HepG2 (cell line): ENCODE measurements around the gene CCDC183. TPM values are rescaled to one million over a fixed set of nuclear protein-coding genes. Genes with fewer than 3 reads are reported as not detected.

Source experiments
- AGO2 ChIP-seq: fragments of 200-400 bp; formaldehyde crosslinking; optimal IDR thresholded peaks from 2 replicates; pipeline ENCODE3; 2017; ENCODE audit warnings: mild to moderate bottlenecking, low read depth, low read length, moderate library complexity
- CBX1 ChIP-seq: IDR thresholded peaks from one replicate; pipeline ENCODE4 v1.6.1; 2016; ENCODE audit warnings: antibody characterized with exemption, low read depth
- E2F5 ChIP-seq: sonication (generic); formaldehyde crosslinking; conservative IDR thresholded peaks from 2 replicates; pipeline ENCODE4 v1.4.0; 2020; ENCODE audit warnings: missing genetic modification reagents
- FOXP4 ChIP-seq: sonication (generic); formaldehyde crosslinking; IDR thresholded peaks from 2 replicates; pipeline ENCODE4 v1.4.0; 2020; ENCODE audit warnings: missing genetic modification reagents
- MTERF4 ChIP-seq: sonication (generic); formaldehyde crosslinking; IDR thresholded peaks from 2 replicates; pipeline ENCODE4 v1.8.0; 2023; ENCODE audit warnings: mild to moderate bottlenecking, missing genetic modification reagents
- MXI1 ChIP-seq: IDR thresholded peaks from 3 replicates; pipeline ENCODE4 v1.6.1; 2012; ENCODE audit warnings: low read depth, low read length, inconsistent platforms, borderline replicate concordance
- NONO ChIP-seq, 2 experiments: fragments of 450-650 bp in 1 of 2; sonication (generic) in 1 of 2; formaldehyde crosslinking in 1 of 2; IDR thresholded peaks in 1 of 2; conservative IDR thresholded peaks in 1 of 2; 2 replicates each; pipeline versions ENCODE4 v1.6.1 to v1.8.0; 2017 to 2022; ENCODE audit warnings: mild to moderate bottlenecking in 1 of 2, missing genetic modification reagents in 1 of 2, moderate library complexity in 1 of 2
- PCBP1 ChIP-seq: fragments of 200-400 bp; formaldehyde crosslinking; IDR thresholded peaks from 2 replicates; pipeline ENCODE4 v1.6.1; 2017; ENCODE audit warnings: mild to moderate bottlenecking, low read depth, low read length, borderline replicate concordance
- RBAK ChIP-seq: sonication (generic); formaldehyde crosslinking; IDR thresholded peaks from 2 replicates; pipeline ENCODE4 v1.5.1; 2020; ENCODE audit warnings: mild to moderate bottlenecking, missing genetic modification reagents
- RBM22 ChIP-seq: fragments of 200-400 bp; formaldehyde crosslinking; optimal IDR thresholded peaks from 2 replicates; pipeline ENCODE3; 2017; ENCODE audit warnings: mild to moderate bottlenecking, low read length, moderate library complexity
- TRIM22 ChIP-seq: fragments of 450-650 bp; IDR thresholded peaks from 2 replicates; pipeline ENCODE4 v1.6.1; 2017
- ZNF234 ChIP-seq: sonication (generic); formaldehyde crosslinking; conservative IDR thresholded peaks from 2 replicates; pipeline ENCODE4 v1.5.1; 2020; ENCODE audit warnings: mild to moderate bottlenecking, missing genetic modification reagents
- ZNF274 ChIP-seq: sonication (generic); formaldehyde crosslinking; IDR thresholded peaks from 2 replicates; pipeline ENCODE4 v1.5.1; 2020; ENCODE audit warnings: mild to moderate bottlenecking, missing genetic modification reagents
- ZNF350 ChIP-seq: sonication (generic); formaldehyde crosslinking; IDR thresholded peaks from 2 replicates; pipeline ENCODE4 v1.4.0; 2020; ENCODE audit warnings: mild to moderate bottlenecking, low read depth, missing genetic modification reagents, borderline replicate concordance
- ZNF484 ChIP-seq: sonication (generic); formaldehyde crosslinking; IDR thresholded peaks from 2 replicates; pipeline ENCODE4 v1.5.1; 2020; ENCODE audit warnings: mild to moderate bottlenecking, low read depth, missing genetic modification reagents, borderline replicate concordance
- ZNF556 ChIP-seq: sonication (generic); formaldehyde crosslinking; IDR thresholded peaks from 2 replicates; pipeline ENCODE4 v1.4.0; 2020; ENCODE audit warnings: mild to moderate bottlenecking, missing genetic modification reagents, borderline replicate concordance
- ZNF691 ChIP-seq: sonication (generic); formaldehyde crosslinking; IDR thresholded peaks from 2 replicates; pipeline ENCODE4 v1.4.0; 2020; ENCODE audit warnings: missing genetic modification reagents, low read depth, mild to moderate bottlenecking, borderline replicate concordance
- ZNF704 ChIP-seq: sonication (generic); formaldehyde crosslinking; IDR thresholded peaks from 2 replicates; pipeline ENCODE4 v1.8.1; 2023; ENCODE audit warnings: mild to moderate bottlenecking, inconsistent platforms, moderate library complexity, missing genetic modification reagents, borderline replicate concordance
- ZSCAN25 ChIP-seq: sonication (generic); formaldehyde crosslinking; IDR thresholded peaks from 2 replicates; pipeline ENCODE4 v1.8.0; 2022; ENCODE audit warnings: mild to moderate bottlenecking, missing genetic modification reagents
- polyA plus RNA-seq, 8 experiments: library from polyadenylated mRNA; depleted of rRNA in 3 of 8; stranded (reverse) in 7 of 8; unstranded in 1 of 8; fragments of >200 nt; fragmentation: Illumina TruSeq in 4 of 8; extraction: Trizol in 4 of 8; gene quantifications; 2 replicates each; pipeline versions ENCODE4 v1.2.1 to v1.2.3, GENCODE V29; 2011 to 2016; ENCODE audit warnings: low read depth in 4 of 8, missing spikeins in 1 of 8, mixed read lengths in 1 of 8; ENCODE audit not compliant: insufficient read depth in 1 of 8
- total RNA-seq, 5 experiments: library from RNA; depleted of rRNA; stranded (reverse); fragments of >200 nt; fragmentation: Illumina TruSeq; extraction: Trizol; gene quantifications; 2 replicates each; pipeline ENCODE4 v1.2.3, GENCODE V29; 2016; ENCODE audit warnings: low read depth in 1 of 5

Gene CCDC183
- total and polyA plus RNA-seq, 2 of the 13 experiments (the other 11 are each of a cell fraction or from before 2014, with no cell fraction given) = 5.0 to 66.4 TPM

GRCh38 chr9:136840877-136841645 lies 44.9 kb downstream of the CCDC183 start (continued):
- TF ChIP-seq FOXP4 (CRISPR knock-in tag) (0 out of 2 replicates have a peak, but pooled peaks have one; percentile 37), ZNF704 (CRISPR knock-in tag) (0 out of 2 replicates have a peak, but pooled peaks have one; percentile 63), ZSCAN25 (CRISPR knock-in tag) (0 out of 2 replicates have a peak, but pooled peaks have one; percentile 56), CBX1 (peak; percentile 11), ZNF350 (CRISPR knock-in tag) (peak; percentile 62; the same call in 1 of the 2 replicates), PCBP1 (peak; percentile 59; the same call in 1 of the 2 replicates), MXI1 (peak; percentile 78; the same call in 1 of the 3 replicates), NONO (IDR thresholded peaks at IDR 0.05) (no peak), NONO (CRISPR knock-in tag; conservative IDR thresholded peaks at IDR 0.05) (peak; percentile 90), RBM22 (peak; percentile 70), ZNF234 (CRISPR knock-in tag) (0 out of 2 replicates have a peak, but pooled peaks have one; percentile 36), ZNF691 (CRISPR knock-in tag) (peak; percentile 69; the same call in 1 of the 2 replicates), ZNF484 (no peak), ZNF556 (peak; percentile 93), MTERF4 (no peak), TRIM22 (no peak), ZNF274 (0 out of 2 replicates have a peak, but pooled peaks have one; percentile 28), E2F5 (CRISPR knock-in tag) (no peak), AGO2 (peak; percentile 85), RBAK (CRISPR knock-in tag) (no peak)
